Measurements from ENCODE around the gene ATP8A2.

ATP8A2 gene

GRCh38 chr13:25689539-25689938 is 317.8 kb downstream of the ATP8A2 start:
- no peak for DNase-seq

- no peak for DNase-seq
Observed at GRCh38 chr13:25690582-25690981, 318.8 kb downstream of the ATP8A2 start.

GRCh38 chr13:25691654-25692053 is 319.9 kb downstream of the ATP8A2 start:
- no peak for DNase-seq

- DNase-seq, result no peak
Observed at GRCh38 chr13:25692099-25692498, 320.3 kb downstream of the ATP8A2 start.

- no peak for DNase-seq
Observed at GRCh38 chr13:25699056-25699455, 327.3 kb downstream of the ATP8A2 start.

GRCh38 chr13:25699600-25699999 is 327.8 kb downstream of the ATP8A2 start:
- no peak for DNase-seq

GRCh38 chr13:25701304-25701703 is 329.5 kb downstream of the ATP8A2 start:
- DNase-seq, result no peak

GRCh38 chr13:25702386-25702785 is 330.6 kb downstream of the ATP8A2 start:
- DNase-seq, result no peak

GRCh38 chr13:25707726-25708125 is 336.0 kb downstream of the ATP8A2 start:
- no peak for DNase-seq

- no peak for DNase-seq
Observed at GRCh38 chr13:25708268-25708667, 336.5 kb downstream of the ATP8A2 start.

GRCh38 chr13:25709088-25709487 is 337.3 kb downstream of the ATP8A2 start:
- no peak for DNase-seq

GRCh38 chr13:25715760-25716159 is 344.0 kb downstream of the ATP8A2 start:
- DNase-seq, result no peak

GRCh38 chr13:25717666-25718197 is 346.0 kb downstream of the ATP8A2 start:
- DNase-seq, result no peak

- DNase-seq, result no peak
Observed at GRCh38 chr13:25719666-25720065, 347.9 kb downstream of the ATP8A2 start.

GRCh38 chr13:25722893-25723292 is 351.1 kb downstream of the ATP8A2 start:
- no peak for DNase-seq

GRCh38 chr13:25725104-25725503 is 353.3 kb downstream of the ATP8A2 start:
- DNase-seq, result no peak

- no peak for DNase-seq
Observed at GRCh38 chr13:25727250-25727649, 355.5 kb downstream of the ATP8A2 start.

GRCh38 chr13:25727810-25728209 is 356.0 kb downstream of the ATP8A2 start:
- DNase-seq, result no peak

- DNase-seq, result no peak
Observed at GRCh38 chr13:25729201-25729600, 357.4 kb downstream of the ATP8A2 start.

GRCh38 chr13:25731037-25731436 is 359.3 kb downstream of the ATP8A2 start:
- no peak for DNase-seq

GRCh38 chr13:25731536-25731935 is 359.8 kb downstream of the ATP8A2 start:
- DNase-seq, result no peak

GRCh38 chr13:25732111-25732865 is 360.5 kb downstream of the ATP8A2 start:
- no peak for DNase-seq

GRCh38 chr13:25733001-25733491 is 361.3 kb downstream of the ATP8A2 start:
- DNase-seq, result no peak

- DNase-seq, result no peak
Observed at GRCh38 chr13:25733696-25734435, 362.1 kb downstream of the ATP8A2 start.
